Tibial nerve (tissue), 4 donors: ENCODE results near the gene APOBEC2.

ENCODE experiments used
- EP300 ChIP-seq, 2 donors: sonication (generic); formaldehyde crosslinking; IDR thresholded peaks; one replicate each; pipeline ENCODE4 v1.6.1; 2017; ENCODE audit warnings: antibody characterized with exemption in 2 of 2, mild to moderate bottlenecking in 1 of 2
- POLR2A ChIP-seq, 2 donors: fragments of 450-650 bp; IDR thresholded peaks; one replicate each; pipeline ENCODE4 v1.6.1; 2017; ENCODE audit warnings: antibody characterized with exemption in 2 of 2, mild to moderate bottlenecking in 2 of 2, moderate library complexity in 2 of 2
- TF ChIP-seq, protein P1 (sequence below), 5 experiments: fragments of 200-600 bp in 3 of 5; fragments of 450-650 bp in 2 of 5; sonication (generic) in 3 of 5; IDR thresholded peaks; one replicate each; pipeline ENCODE4 v1.5.1; 2016 to 2019; ENCODE audit warnings: antibody characterized with exemption in 5 of 5, mild to moderate bottlenecking in 3 of 5, moderate library complexity in 2 of 5

DNA sequence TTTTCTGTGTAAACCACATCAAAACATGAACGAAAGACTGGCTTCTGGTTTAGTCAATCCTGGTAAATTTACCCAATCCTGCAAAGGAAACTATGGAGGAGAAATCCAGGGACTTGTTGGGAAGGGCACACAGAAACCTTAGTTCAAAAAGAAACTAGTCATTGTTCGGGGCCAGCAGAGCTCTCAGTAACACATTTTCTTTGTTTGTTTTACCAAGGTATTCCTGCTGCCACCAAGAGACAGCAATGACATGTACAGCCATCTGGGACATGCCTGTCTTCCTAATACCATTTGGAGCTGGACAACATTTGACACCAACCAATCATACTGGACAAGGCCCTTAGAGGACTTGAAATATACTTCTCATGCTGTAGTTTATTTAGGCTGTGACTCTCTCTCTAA, 10.9 kb downstream of the APOBEC2 start:
- TF ChIP-seq, protein P1, sequence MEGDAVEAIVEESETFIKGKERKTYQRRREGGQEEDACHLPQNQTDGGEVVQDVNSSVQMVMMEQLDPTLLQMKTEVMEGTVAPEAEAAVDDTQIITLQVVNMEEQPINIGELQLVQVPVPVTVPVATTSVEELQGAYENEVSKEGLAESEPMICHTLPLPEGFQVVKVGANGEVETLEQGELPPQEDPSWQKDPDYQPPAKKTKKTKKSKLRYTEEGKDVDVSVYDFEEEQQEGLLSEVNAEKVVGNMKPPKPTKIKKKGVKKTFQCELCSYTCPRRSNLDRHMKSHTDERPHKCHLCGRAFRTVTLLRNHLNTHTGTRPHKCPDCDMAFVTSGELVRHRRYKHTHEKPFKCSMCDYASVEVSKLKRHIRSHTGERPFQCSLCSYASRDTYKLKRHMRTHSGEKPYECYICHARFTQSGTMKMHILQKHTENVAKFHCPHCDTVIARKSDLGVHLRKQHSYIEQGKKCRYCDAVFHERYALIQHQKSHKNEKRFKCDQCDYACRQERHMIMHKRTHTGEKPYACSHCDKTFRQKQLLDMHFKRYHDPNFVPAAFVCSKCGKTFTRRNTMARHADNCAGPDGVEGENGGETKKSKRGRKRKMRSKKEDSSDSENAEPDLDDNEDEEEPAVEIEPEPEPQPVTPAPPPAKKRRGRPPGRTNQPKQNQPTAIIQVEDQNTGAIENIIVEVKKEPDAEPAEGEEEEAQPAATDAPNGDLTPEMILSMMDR (IDR thresholded peaks at IDR 0.05) = no peak
- TF ChIP-seq EP300 (IDR thresholded peaks at IDR 0.05) (no peak), POLR2A (IDR thresholded peaks at IDR 0.05) (no peak)
